K562 (cell line): ENCODE measurements around the gene SETDB2. TPM values are rescaled to one million over a fixed set of nuclear protein-coding genes. Genes with fewer than 3 reads are reported as not detected.

Source experiments
- ADNP ChIP-seq: fragments of 200-800 bp; sonication (Bioruptor generic); IDR thresholded peaks from 2 replicates; pipeline ENCODE4 v1.6.1; 2016; ENCODE audit warnings: missing genetic modification characterization, missing compliant biosample characterization
- CHD2 ChIP-seq: IDR thresholded peaks from 2 replicates; pipeline ENCODE4 v1.6.1; 2011; ENCODE audit warnings: low read depth, low read length
- DDX20 ChIP-seq: fragments of 450-650 bp; IDR thresholded peaks from 2 replicates; pipeline ENCODE4 v1.6.1; 2016; ENCODE audit warnings: missing genetic modification characterization, low read depth, mild to moderate bottlenecking, missing compliant biosample characterization, moderate library complexity
- DPF2 ChIP-seq: fragments of 450-650 bp; IDR thresholded peaks from 2 replicates; pipeline ENCODE4 v1.6.1; 2016
- EHMT2 ChIP-seq: fragments of 450-650 bp; IDR thresholded peaks from 2 replicates; pipeline ENCODE4 v1.6.1; 2018; ENCODE audit warnings: antibody characterized with exemption
- ELF2 ChIP-seq: fragments of 250-450 bp; sonication (Bioruptor Pico); IDR thresholded peaks from 2 replicates; pipeline ENCODE4 v1.5.0; 2021; ENCODE audit warnings: mild to moderate bottlenecking
- FOXA1 ChIP-seq: fragments of 450-650 bp; IDR thresholded peaks from 2 replicates; pipeline ENCODE4 v1.6.1; 2016; ENCODE audit warnings: mild to moderate bottlenecking, borderline replicate concordance
- HMGN3 ChIP-seq: IDR thresholded peaks from 2 replicates; pipeline ENCODE4 v1.6.1; 2011; ENCODE audit warnings: borderline replicate concordance, low read depth, mild to moderate bottlenecking, mixed read lengths, low read length; ENCODE audit not compliant: insufficient read length; ENCODE audit errors: extremely low read depth
- KAT8 ChIP-seq: fragments of 450-650 bp; IDR thresholded peaks from 2 replicates; pipeline ENCODE4 v1.6.1; 2016; ENCODE audit warnings: low read depth, mild to moderate bottlenecking
- PCBP1 ChIP-seq: fragments of 200-400 bp; formaldehyde crosslinking; IDR thresholded peaks from 2 replicates; pipeline ENCODE4 v1.6.1; 2018; ENCODE audit warnings: mild to moderate bottlenecking, low read depth, low read length; ENCODE audit not compliant: poor library complexity, severe bottlenecking
- PHF21A ChIP-seq: fragments of 450-650 bp; IDR thresholded peaks from 2 replicates; pipeline ENCODE4 v1.6.1; 2017; ENCODE audit warnings: low read depth, borderline replicate concordance
- RBM15 ChIP-seq: fragments of 200-400 bp; formaldehyde crosslinking; IDR thresholded peaks from 2 replicates; pipeline ENCODE4 v1.6.1; 2018; ENCODE audit warnings: mild to moderate bottlenecking, low read length, moderate library complexity; ENCODE audit not compliant: insufficient read depth
- RBM34 ChIP-seq: fragments of 200-400 bp; formaldehyde crosslinking; IDR thresholded peaks from 2 replicates; pipeline ENCODE4 v1.6.1; 2018; ENCODE audit warnings: low read length, borderline replicate concordance; ENCODE audit not compliant: insufficient read depth
- SMAD3 ChIP-seq: fragments of 450-650 bp; formaldehyde crosslinking; conservative IDR thresholded peaks from 2 replicates; pipeline ENCODE4 v1.4.0; 2020; ENCODE audit warnings: mild to moderate bottlenecking
- ZNF76 ChIP-seq: fragments of 250-450 bp; sonication (Bioruptor Pico); IDR thresholded peaks from 2 replicates; pipeline ENCODE4 v1.4.0; 2020; ENCODE audit warnings: mild to moderate bottlenecking, moderate library complexity, borderline replicate concordance
- ZNF766 ChIP-seq: fragments of 200-800 bp; sonication (Bioruptor generic); conservative IDR thresholded peaks from 2 replicates; pipeline ENCODE4 v1.6.1; 2016; ENCODE audit warnings: missing genetic modification characterization, missing compliant biosample characterization
- polyA plus RNA-seq, 8 experiments: library from polyadenylated mRNA; depleted of rRNA in 4 of 8; stranded (reverse) in 5 of 8; unstranded in 3 of 8; fragments of >200 nt; fragmentation: Nextera tagmentation in 2 of 8; fragmentation: Illumina TruSeq in 1 of 8; extraction: Ambion mirVana in 2 of 8; extraction: Trizol in 1 of 8; gene quantifications; 2 replicates each; pipeline versions ENCODE4 v1.2.1 to v1.2.3, GENCODE V29; 2011 to 2014; ENCODE audit warnings: inconsistent platforms in 1 of 8, missing spikeins in 1 of 8
- total RNA-seq, 7 experiments: library from RNA; depleted of rRNA in 6 of 7; stranded (reverse); fragments of >200 nt in 6 of 7; fragmentation: Illumina TruSeq in 2 of 7; extraction: Trizol in 2 of 7; gene quantifications; 2 replicates each; pipeline versions ENCODE4 v1.2.1 to v1.2.3, GENCODE V29; 2011 to 2021; ENCODE audit warnings: low replicate concordance in 1 of 7
- TF ChIP-seq, protein P1 (sequence below): sonication (generic); formaldehyde crosslinking; IDR thresholded peaks from 2 replicates; pipeline ENCODE4 v1.8.0; 2022; ENCODE audit warnings: missing genetic modification reagents, mild to moderate bottlenecking, borderline replicate concordance
- TF ChIP-seq, protein P2 (sequence below): fragments of 450-650 bp; IDR thresholded peaks from 2 replicates; pipeline ENCODE4 v1.6.1; 2017; ENCODE audit warnings: antibody characterized with exemption, mild to moderate bottlenecking
- TF ChIP-seq, protein P3 (sequence below): fragments of 250-450 bp; sonication (Bioruptor Pico); IDR thresholded peaks from 2 replicates; pipeline ENCODE4 v1.4.0; 2020; ENCODE audit warnings: mild to moderate bottlenecking
- TF ChIP-seq, protein P4 (sequence below), 2 experiments: fragments of 450-650 bp in 1 of 2; sonication (generic) in 1 of 2; formaldehyde crosslinking; conservative IDR thresholded peaks; 2 replicates each; pipeline versions ENCODE4 v1.4.0 to v1.8.1; 2020 to 2022; ENCODE audit warnings: mild to moderate bottlenecking in 1 of 2, missing genetic modification reagents in 1 of 2

The SETDB2 gene
- total and polyA plus RNA-seq, 9 of the 15 experiments (the other 6 are each of a cell fraction or from before 2014, with no cell fraction given), result 1.0 to 9.0 (median 6.1) TPM

DNA sequence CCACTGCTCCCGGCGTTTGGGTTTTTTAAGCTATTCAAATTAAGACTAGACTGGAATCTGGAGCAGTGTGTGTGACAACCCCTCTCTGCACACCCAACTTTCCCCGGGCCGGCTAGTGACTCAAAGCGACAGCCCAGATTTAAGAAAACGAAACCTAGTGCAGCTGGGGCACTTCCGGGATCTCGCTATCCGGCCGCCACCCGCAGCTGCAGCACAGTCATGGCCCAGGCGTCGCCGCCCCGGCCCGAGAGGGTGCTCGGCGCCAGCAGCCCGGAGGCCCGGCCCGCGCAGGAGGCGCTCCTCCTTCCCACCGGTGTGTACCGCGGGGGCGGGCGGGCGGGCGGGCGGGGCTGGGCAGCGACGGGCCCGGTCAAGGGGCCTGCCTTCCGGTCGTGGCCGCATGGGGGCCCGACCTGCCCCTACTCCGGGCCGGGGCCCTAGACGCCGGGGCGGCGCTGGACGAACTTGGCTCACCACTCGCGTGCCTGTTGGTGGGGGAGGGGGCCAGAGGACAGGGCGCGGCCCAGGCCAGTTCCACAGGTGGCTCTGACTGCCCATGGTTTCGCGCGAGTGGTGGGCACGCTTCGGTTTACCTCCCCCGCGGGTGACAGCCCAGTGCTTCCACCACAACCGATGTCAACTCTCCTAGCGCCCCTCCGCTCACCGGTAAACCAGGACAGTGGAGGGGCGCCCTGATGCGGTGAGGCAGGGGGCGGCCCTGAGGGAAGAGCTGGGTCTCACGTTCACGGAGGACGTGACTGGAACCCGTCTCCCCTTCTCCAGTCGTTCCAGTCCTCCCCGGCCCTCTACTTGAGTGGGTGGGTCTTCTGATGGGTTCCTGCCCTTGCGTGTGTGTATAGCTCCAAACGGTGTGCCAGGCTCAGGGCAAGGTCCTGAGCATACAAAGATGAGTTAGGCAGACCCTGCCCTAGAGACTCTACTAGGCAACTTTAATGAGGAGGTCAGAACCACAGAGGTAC, 52.0 kb downstream of the SETDB2 start, which contains the start of gene PHF11 (continued):
- TF ChIP-seq, protein P1, sequence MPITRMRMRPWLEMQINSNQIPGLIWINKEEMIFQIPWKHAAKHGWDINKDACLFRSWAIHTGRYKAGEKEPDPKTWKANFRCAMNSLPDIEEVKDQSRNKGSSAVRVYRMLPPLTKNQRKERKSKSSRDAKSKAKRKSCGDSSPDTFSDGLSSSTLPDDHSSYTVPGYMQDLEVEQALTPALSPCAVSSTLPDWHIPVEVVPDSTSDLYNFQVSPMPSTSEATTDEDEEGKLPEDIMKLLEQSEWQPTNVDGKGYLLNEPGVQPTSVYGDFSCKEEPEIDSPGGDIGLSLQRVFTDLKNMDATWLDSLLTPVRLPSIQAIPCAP (CRISPR knock-in tag), result no peak
- TF ChIP-seq DDX20 (tag) (no peak), KAT8 (no peak), ZNF76 (CRISPR knock-in tag) (no peak), HMGN3 (peak; percentile 10), RBM15 (no peak), ZNF766 (CRISPR knock-in tag) (0 out of 2 replicates have a peak, but pooled peaks have one; percentile 35), DPF2 (no peak), PCBP1 (no peak), ADNP (no peak), PHF21A (peak; percentile 78; the same call in 1 of the 2 replicates), SMAD3 (CRISPR knock-in tag) (no peak), FOXA1 (no peak), CHD2 (no peak), ELF2 (CRISPR knock-in tag) (no peak), EHMT2 (no peak), RBM34 (no peak)
- TF ChIP-seq, protein P2, sequence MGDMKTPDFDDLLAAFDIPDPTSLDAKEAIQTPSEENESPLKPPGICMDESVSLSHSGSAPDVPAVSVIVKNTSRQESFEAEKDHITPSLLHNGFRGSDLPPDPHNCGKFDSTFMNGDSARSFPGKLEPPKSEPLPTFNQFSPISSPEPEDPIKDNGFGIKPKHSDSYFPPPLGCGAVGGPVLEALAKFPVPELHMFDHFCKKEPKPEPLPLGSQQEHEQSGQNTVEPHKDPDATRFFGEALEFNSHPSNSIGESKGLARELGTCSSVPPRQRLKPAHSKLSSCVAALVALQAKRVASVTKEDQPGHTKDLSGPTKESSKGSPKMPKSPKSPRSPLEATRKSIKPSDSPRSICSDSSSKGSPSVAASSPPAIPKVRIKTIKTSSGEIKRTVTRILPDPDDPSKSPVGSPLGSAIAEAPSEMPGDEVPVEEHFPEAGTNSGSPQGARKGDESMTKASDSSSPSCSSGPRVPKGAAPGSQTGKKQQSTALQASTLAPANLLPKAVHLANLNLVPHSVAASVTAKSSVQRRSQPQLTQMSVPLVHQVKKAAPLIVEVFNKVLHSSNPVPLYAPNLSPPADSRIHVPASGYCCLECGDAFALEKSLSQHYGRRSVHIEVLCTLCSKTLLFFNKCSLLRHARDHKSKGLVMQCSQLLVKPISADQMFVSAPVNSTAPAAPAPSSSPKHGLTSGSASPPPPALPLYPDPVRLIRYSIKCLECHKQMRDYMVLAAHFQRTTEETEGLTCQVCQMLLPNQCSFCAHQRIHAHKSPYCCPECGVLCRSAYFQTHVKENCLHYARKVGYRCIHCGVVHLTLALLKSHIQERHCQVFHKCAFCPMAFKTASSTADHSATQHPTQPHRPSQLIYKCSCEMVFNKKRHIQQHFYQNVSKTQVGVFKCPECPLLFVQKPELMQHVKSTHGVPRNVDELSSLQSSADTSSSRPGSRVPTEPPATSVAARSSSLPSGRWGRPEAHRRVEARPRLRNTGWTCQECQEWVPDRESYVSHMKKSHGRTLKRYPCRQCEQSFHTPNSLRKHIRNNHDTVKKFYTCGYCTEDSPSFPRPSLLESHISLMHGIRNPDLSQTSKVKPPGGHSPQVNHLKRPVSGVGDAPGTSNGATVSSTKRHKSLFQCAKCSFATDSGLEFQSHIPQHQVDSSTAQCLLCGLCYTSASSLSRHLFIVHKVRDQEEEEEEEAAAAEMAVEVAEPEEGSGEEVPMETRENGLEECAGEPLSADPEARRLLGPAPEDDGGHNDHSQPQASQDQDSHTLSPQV, result peak; percentile 69
- TF ChIP-seq, protein P3, sequence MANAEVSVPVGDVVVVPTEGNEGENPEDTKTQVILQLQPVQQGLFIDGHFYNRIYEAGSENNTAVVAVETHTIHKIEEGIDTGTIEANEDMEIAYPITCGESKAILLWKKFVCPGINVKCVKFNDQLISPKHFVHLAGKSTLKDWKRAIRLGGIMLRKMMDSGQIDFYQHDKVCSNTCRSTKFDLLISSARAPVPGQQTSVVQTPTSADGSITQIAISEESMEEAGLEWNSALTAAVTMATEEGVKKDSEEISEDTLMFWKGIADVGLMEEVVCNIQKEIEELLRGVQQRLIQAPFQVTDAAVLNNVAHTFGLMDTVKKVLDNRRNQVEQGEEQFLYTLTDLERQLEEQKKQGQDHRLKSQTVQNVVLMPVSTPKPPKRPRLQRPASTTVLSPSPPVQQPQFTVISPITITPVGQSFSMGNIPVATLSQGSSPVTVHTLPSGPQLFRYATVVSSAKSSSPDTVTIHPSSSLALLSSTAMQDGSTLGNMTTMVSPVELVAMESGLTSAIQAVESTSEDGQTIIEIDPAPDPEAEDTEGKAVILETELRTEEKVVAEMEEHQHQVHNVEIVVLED, result no peak
- TF ChIP-seq, protein P4, sequence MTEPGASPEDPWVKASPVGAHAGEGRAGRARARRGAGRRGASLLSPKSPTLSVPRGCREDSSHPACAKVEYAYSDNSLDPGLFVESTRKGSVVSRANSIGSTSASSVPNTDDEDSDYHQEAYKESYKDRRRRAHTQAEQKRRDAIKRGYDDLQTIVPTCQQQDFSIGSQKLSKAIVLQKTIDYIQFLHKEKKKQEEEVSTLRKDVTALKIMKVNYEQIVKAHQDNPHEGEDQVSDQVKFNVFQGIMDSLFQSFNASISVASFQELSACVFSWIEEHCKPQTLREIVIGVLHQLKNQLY (CRISPR knock-in tag; conservative IDR thresholded peaks at IDR 0.05), result no peak
